Pons (tissue), 1 donor: ENCODE results near the gene NCOA4.
"Not testable (repeated sequence)": the region's sequence is repeated elsewhere in the genome, so short reads cannot be mapped to it uniquely, and the experiment has no call there.

Source experiments
- DNase-seq: peaks from one replicate; pipeline ENCODE4 v3.0.0-alpha.2; 2016; ENCODE audit warnings: low spot score

Gene NCOA4

GRCh38 chr10:46030091-46030937 lies at the start of gene NCOA4:
TSS of gene NCOA4 (minus strand) at chr10:46030623. CDS start at chr10:46016680, 13,943 bp downstream.
- peak; percentile 97 for DNase-seq

- DNase-seq = no peak
Measured at GRCh38 chr10:46079831-46080585, 49.6 kb upstream of the NCOA4 start.

GRCh38 chr10:46077731-46078413 lies 47.4 kb upstream of the NCOA4 start:
- DNase-seq = no peak

GRCh38 chr10:46077141-46077554 lies 46.7 kb upstream of the NCOA4 start:
- DNase-seq = no peak

GRCh38 chr10:46075869-46076268 lies 45.4 kb upstream of the NCOA4 start:
- no peak for DNase-seq

- DNase-seq = no peak
Measured at GRCh38 chr10:46074196-46074946, 43.9 kb upstream of the NCOA4 start.

- DNase-seq = no peak
Measured at GRCh38 chr10:46073564-46073963, 43.1 kb upstream of the NCOA4 start.

GRCh38 chr10:46070749-46071148 lies 40.3 kb upstream of the NCOA4 start:
- DNase-seq = no peak

GRCh38 chr10:46069771-46070463 lies 39.5 kb upstream of the NCOA4 start:
- no peak for DNase-seq

GRCh38 chr10:46068905-46069304 lies 38.5 kb upstream of the NCOA4 start:
- no peak for DNase-seq

- no peak for DNase-seq
Measured at GRCh38 chr10:46068117-46068516, 37.7 kb upstream of the NCOA4 start.

- no peak for DNase-seq
Measured at GRCh38 chr10:46064269-46064817, 33.9 kb upstream of the NCOA4 start.

- no peak for DNase-seq
Measured at GRCh38 chr10:46062723-46063428, 32.5 kb upstream of the NCOA4 start.

GRCh38 chr10:46060706-46061105 lies 30.3 kb upstream of the NCOA4 start:
- DNase-seq = no peak

- DNase-seq = not testable (repeated sequence)
Measured at GRCh38 chr10:46057927-46058326, 27.5 kb upstream of the NCOA4 start.

- DNase-seq = no peak
Measured at GRCh38 chr10:46057038-46057437, 26.6 kb upstream of the NCOA4 start.

GRCh38 chr10:46055771-46056170 lies 25.3 kb upstream of the NCOA4 start:
- no peak for DNase-seq

- no peak for DNase-seq
Measured at GRCh38 chr10:46053534-46054434, 23.4 kb upstream of the NCOA4 start.

- no peak for DNase-seq
Measured at GRCh38 chr10:46052791-46053375, 22.5 kb upstream of the NCOA4 start.
